ENCODE results near the gene RNU4-1. TPM values are rescaled to one million over a fixed set of nuclear protein-coding genes. Genes with fewer than 3 reads are reported as not detected.

RNU4-1 gene
- total and polyA plus RNA-seq, 2 of the 4 experiments (the other 2 are of a cell fraction): under 0.01 TPM; not detected in 1

DNA sequence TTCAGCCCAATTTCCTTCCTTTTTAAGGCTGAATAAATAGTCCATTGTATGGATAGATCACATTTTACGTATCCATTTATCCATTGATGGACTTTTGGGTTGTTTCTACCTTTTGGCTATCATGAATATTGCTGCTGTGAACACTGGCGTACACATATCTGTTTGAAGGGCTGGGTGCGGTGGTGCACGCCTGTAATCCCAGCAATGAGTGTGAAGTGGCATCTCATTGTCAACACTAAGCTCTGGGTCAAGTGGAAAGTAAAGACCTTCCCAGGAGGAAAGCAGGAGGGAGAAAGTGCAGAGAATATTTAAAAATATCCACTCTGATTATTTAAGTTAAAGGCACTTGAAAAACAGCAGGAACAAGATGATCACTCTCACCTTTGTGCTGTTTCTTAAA, 46.2 kb upstream of the RNU4-1 start:
- no peak overlapping the region for H4K8ac ChIP-seq (ENCODE audit: low read depth in 2 of 2, low read length in 2 of 2)
- WGBS, 2 experiments (ENCODE audit: extremely low coverage in 2 of 2, insufficient read length in 1 of 2): 67% methylated on average over 3 of the region's 4 CpGs; no CpG with 5 or more reads in 1 of the 2 experiments
- H4K5ac ChIP-seq (ENCODE audit: low read depth, low read length): no peak overlapping the region
- no peak for ATAC-seq (ENCODE audit: low read depth)
- no peak overlapping the region for H4K91ac ChIP-seq (ENCODE audit: insufficient read depth, low read depth, low read length)
- no peaks in the 10 kb centered on the region for H3K9me1 ChIP-seq (ENCODE audit: insufficient read depth, low read length)
- H3K27me3 ChIP-seq (ENCODE audit: control insufficient read depth, insufficient read depth, low read length): peaks cover 19% of the 10 kb centered on the region
- POLR2A ChIA-PET (ENCODE audit: unreplicated experiment): no interaction called here
- no peaks in the 10 kb centered on the region for H3K79me1 ChIP-seq (ENCODE audit: low read depth in 1 of 2, low read length in 2 of 2)
- no peaks in the 10 kb centered on the region for H3K36me3 ChIP-seq (ENCODE audit: control insufficient read depth, insufficient read depth, low read length)
- no peak overlapping the region for H3K23ac ChIP-seq (ENCODE audit: low read depth, low read length)
- dilution Hi-C loops (cut with HindIII; ENCODE audit: low sequenced_read_pairs, unreplicated experiment) (no loop called here), in situ Hi-C loops (cut with MboI; ENCODE audit: low sequenced_read_pairs) (loop anchor here (25.0 kb wide), 1 partner anchor 98 kb away; the partner anchor contains the start of genes COX6A1, GATC and TRIAP1), intact Hi-C loops (cut with micrococcal nuclease) (no loop called here)
- H3K4me2 ChIP-seq (ENCODE audit: low read depth, low read length): no peak overlapping the region
- TF ChIP-seq CHD1 (IDR thresholded peaks at IDR 0.05; ENCODE audit: low read depth, low read length) (no peak), SMC3 (IDR thresholded peaks at IDR 0.05; ENCODE audit: low read depth, low read length) (no peak), FOS (IDR thresholded peaks at IDR 0.05; ENCODE audit: low read depth, low read length) (no peak), CEBPB (IDR thresholded peaks at IDR 0.05; ENCODE audit: low read depth, low read length) (no peak), BHLHE40 (IDR thresholded peaks at IDR 0.05; ENCODE audit: low read depth, low read length) (no peak), RFX5 (IDR thresholded peaks at IDR 0.05; ENCODE audit: low read depth, low read length) (no peak), MAFK (IDR thresholded peaks at IDR 0.05; ENCODE audit: low read depth, low read length) (no peak), USF2 (IDR thresholded peaks at IDR 0.05; ENCODE audit: low read depth, low read length) (no peak), RAD21 (IDR thresholded peaks at IDR 0.05; ENCODE audit: low read length) (no peak)
- TF ChIP-seq, protein P1, sequence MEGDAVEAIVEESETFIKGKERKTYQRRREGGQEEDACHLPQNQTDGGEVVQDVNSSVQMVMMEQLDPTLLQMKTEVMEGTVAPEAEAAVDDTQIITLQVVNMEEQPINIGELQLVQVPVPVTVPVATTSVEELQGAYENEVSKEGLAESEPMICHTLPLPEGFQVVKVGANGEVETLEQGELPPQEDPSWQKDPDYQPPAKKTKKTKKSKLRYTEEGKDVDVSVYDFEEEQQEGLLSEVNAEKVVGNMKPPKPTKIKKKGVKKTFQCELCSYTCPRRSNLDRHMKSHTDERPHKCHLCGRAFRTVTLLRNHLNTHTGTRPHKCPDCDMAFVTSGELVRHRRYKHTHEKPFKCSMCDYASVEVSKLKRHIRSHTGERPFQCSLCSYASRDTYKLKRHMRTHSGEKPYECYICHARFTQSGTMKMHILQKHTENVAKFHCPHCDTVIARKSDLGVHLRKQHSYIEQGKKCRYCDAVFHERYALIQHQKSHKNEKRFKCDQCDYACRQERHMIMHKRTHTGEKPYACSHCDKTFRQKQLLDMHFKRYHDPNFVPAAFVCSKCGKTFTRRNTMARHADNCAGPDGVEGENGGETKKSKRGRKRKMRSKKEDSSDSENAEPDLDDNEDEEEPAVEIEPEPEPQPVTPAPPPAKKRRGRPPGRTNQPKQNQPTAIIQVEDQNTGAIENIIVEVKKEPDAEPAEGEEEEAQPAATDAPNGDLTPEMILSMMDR (conservative IDR thresholded peaks at IDR 0.05; ENCODE audit: low read depth, low read length): no peak
- no TSS peak for BruUV-seq (replicated peaks)
- no peak overlapping the region for H3K4ac ChIP-seq (ENCODE audit: low read depth, low read length)
- no peak overlapping the region for H2AFZ ChIP-seq (replicated peaks; ENCODE audit: low read length, poor library complexity)
- no peak overlapping the region for H2AK5ac ChIP-seq (ENCODE audit: low read depth, low read length)
- H2BK15ac ChIP-seq (ENCODE audit: low read depth, low read length): no peak overlapping the region
- no peaks in the 10 kb centered on the region for H4K20me1 ChIP-seq (ENCODE audit: insufficient read depth, low read length)
- H3K9me3 ChIP-seq (ENCODE audit: control insufficient read depth, insufficient read depth, low read length): peaks cover 8% of the 10 kb centered on the region
- H3K4me3 ChIP-seq (ENCODE audit: insufficient read depth, low read depth, low read length): no peak overlapping the region
- H3K9ac ChIP-seq (ENCODE audit: low read depth, low read length): no peak overlapping the region
- H2BK20ac ChIP-seq (ENCODE audit: low read depth, low read length): no peak overlapping the region
- no peaks in the 10 kb centered on the region for H3K4me1 ChIP-seq (ENCODE audit: control insufficient read depth, insufficient read depth, low read length)
- no peak overlapping the region for H2BK120ac ChIP-seq (ENCODE audit: low read depth, low read length)
- H3K27ac ChIP-seq (ENCODE audit: insufficient read depth, low read length): no peak overlapping the region
- CTCF ChIA-PET: no interaction called here
- DNase-seq: no peak
- H3K56ac ChIP-seq (ENCODE audit: extremely low read depth, insufficient read depth, low read length): no peak overlapping the region
- no peak overlapping the region for H2AK9ac ChIP-seq (replicated peaks; ENCODE audit: low read depth, low read length, poor library complexity)
- no peak overlapping the region for H3K18ac ChIP-seq (ENCODE audit: low read depth, low read length)
- H3K14ac ChIP-seq (replicated peaks; ENCODE audit: low read depth, low read length): no peak overlapping the region
- no peak overlapping the region for H2BK5ac ChIP-seq (ENCODE audit: low read depth, low read length, poor library complexity, severe bottlenecking)

All from IMR-90 (cell line).